PC-9 (cell line): ENCODE data around the gene MMP24. TPM values are rescaled to one million over a fixed set of nuclear protein-coding genes. Genes with fewer than 3 reads are reported as not detected.

Experiments used
- BruUV-seq: library from RNA; stranded (reverse); fragments of 400-500 nt; replicated peaks from 2 replicates; lab custom pipeline; 2021; lab: Mats Ljungman, UMichigan
- CTCF ChIA-PET: fragments of 300-600 bp; sonication (Branson Sonifier 250); formaldehyde crosslinking; loops from one replicate; lab custom pipeline; 2022; ENCODE audit warnings: antibody characterized with exemption; lab: Charles Lee
- POLR2A ChIA-PET: fragments of 300-600 bp; sonication (Branson Sonifier 250); formaldehyde crosslinking; loops from one replicate; lab custom pipeline; 2022; ENCODE audit warnings: antibody characterized with exemption; ENCODE audit not compliant: unreplicated experiment; lab: Charles Lee
- DNase-seq, 2 experiments: peaks; one replicate each; pipeline versions ENCODE4 v3.0.0 to v3.0.0-alpha.2; 2015 to 2022; ENCODE audit warnings: mixed read lengths in 1 of 2
- H2AFZ ChIP-seq: fragments of 200-600 bp; sonication (generic); 2 replicates; pipeline ENCODE4 v1.8.1; 2017; ENCODE audit warnings: antibody characterized with exemption
- H3F3A ChIP-seq: fragments of 200-600 bp; sonication (generic); 2 replicates; pipeline ENCODE4 v1.8.1; 2017; ENCODE audit warnings: antibody characterized with exemption, mild to moderate bottlenecking, low read depth; ENCODE audit not compliant: insufficient read depth
- H3K27ac ChIP-seq: fragments of 200-600 bp; sonication (generic); 2 replicates; pipeline ENCODE4 v1.6.1; 2016; ENCODE audit warnings: mixed run types
- H3K27me3 ChIP-seq: fragments of 200-600 bp; sonication (generic); 2 replicates; pipeline ENCODE4 v1.6.1; 2016; ENCODE audit warnings: low read depth, mixed run types; ENCODE audit not compliant: insufficient read depth
- H3K36me3 ChIP-seq: fragments of 200-600 bp; sonication (generic); 2 replicates; pipeline ENCODE4 v1.6.1; 2016; ENCODE audit warnings: low read depth, mixed run types
- H3K4me1 ChIP-seq: fragments of 200-600 bp; sonication (generic); replicated peaks from 2 replicates; pipeline ENCODE4 v1.6.1; 2016; ENCODE audit warnings: mixed run types; ENCODE audit not compliant: insufficient read depth
- H3K4me2 ChIP-seq: fragments of 200-600 bp; sonication (generic); 2 replicates; pipeline ENCODE4 v1.6.1; 2017; ENCODE audit warnings: mixed run types
- H3K4me3 ChIP-seq: fragments of 200-600 bp; sonication (generic); 2 replicates; pipeline ENCODE4 v1.6.1; 2016; ENCODE audit warnings: mixed run types
- H3K79me2 ChIP-seq: fragments of 200-600 bp; sonication (generic); 2 replicates; pipeline ENCODE4 v1.6.1; 2017; ENCODE audit warnings: low read depth, mixed run types
- H3K9me2 ChIP-seq: fragments of 200-600 bp; sonication (generic); 2 replicates; pipeline ENCODE4 v1.8.1; 2017; ENCODE audit warnings: mild to moderate bottlenecking; ENCODE audit not compliant: insufficient read depth
- H3K9me3 ChIP-seq: fragments of 200-600 bp; sonication (generic); 2 replicates; pipeline ENCODE4 v1.8.1; 2016; ENCODE audit warnings: low read depth; ENCODE audit not compliant: insufficient read depth
- H4K20me1 ChIP-seq: fragments of 200-600 bp; sonication (generic); 2 replicates; pipeline ENCODE4 v1.8.1; 2017; ENCODE audit not compliant: insufficient read depth
- EZH2 ChIP-seq: fragments of 200-600 bp; sonication (generic); IDR thresholded peaks from 2 replicates; pipeline ENCODE4 v1.8.0; 2017; ENCODE audit warnings: antibody characterized with exemption, low read depth
- intact Hi-C: fragments of 100-400 bp; cut with micrococcal nuclease; formaldehyde crosslinking; loops from one replicate; pipeline ENCODE4 v1.10.0; 2022; ENCODE audit not compliant: unreplicated experiment
- total RNA-seq: library from RNA; stranded (reverse); gene quantifications from 2 replicates; pipeline ENCODE4 v1.2.3, GENCODE V29; 2021
- TF ChIP-seq, protein P1 (sequence below): fragments of 200-600 bp; sonication (generic); conservative IDR thresholded peaks from 2 replicates; pipeline ENCODE4 v1.6.1; 2017; ENCODE audit warnings: mixed run types, antibody characterized with exemption, mild to moderate bottlenecking, moderate library complexity

The MMP24 gene
- total RNA-seq, 1 experiment from 2014 or later = 0.48 TPM

GRCh38 chr20:35206802-35207201 is 19.7 kb upstream of the MMP24 start:
- TF ChIP-seq EZH2 = no peak
- TF ChIP-seq, protein P1, sequence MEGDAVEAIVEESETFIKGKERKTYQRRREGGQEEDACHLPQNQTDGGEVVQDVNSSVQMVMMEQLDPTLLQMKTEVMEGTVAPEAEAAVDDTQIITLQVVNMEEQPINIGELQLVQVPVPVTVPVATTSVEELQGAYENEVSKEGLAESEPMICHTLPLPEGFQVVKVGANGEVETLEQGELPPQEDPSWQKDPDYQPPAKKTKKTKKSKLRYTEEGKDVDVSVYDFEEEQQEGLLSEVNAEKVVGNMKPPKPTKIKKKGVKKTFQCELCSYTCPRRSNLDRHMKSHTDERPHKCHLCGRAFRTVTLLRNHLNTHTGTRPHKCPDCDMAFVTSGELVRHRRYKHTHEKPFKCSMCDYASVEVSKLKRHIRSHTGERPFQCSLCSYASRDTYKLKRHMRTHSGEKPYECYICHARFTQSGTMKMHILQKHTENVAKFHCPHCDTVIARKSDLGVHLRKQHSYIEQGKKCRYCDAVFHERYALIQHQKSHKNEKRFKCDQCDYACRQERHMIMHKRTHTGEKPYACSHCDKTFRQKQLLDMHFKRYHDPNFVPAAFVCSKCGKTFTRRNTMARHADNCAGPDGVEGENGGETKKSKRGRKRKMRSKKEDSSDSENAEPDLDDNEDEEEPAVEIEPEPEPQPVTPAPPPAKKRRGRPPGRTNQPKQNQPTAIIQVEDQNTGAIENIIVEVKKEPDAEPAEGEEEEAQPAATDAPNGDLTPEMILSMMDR = no peak
- intact Hi-C loops = no loop called here
- no peaks in the 10 kb centered on the region for H4K20me1 ChIP-seq
- ChIA-PET POLR2A (no interaction called here), CTCF (interaction anchor here (1.3 kb wide), 1 partner anchor 111 kb away, joined by 7 read pairs; no protein-coding TSS in a partner anchor)
- H3K4me3 ChIP-seq = no peak overlapping the region
- no peaks in the 10 kb centered on the region for H3K9me2 ChIP-seq
- BruUV-seq = no TSS peak
- H3K9me3 ChIP-seq = no peaks in the 10 kb centered on the region; the same call in 1 of the 2 replicates
- no peak overlapping the region for H3K27ac ChIP-seq
- peaks cover 7% of the 10 kb centered on the region; the same call in 1 of the 2 replicates for H3F3A ChIP-seq
- no peaks in the 10 kb centered on the region for H3K27me3 ChIP-seq
- no peak overlapping the region for H2AFZ ChIP-seq
- no peaks in the 10 kb centered on the region for H3K36me3 ChIP-seq
- H3K79me2 ChIP-seq = no peaks in the 10 kb centered on the region
- DNase-seq = no peak
- H3K4me2 ChIP-seq = no peak overlapping the region
- no peaks in the 10 kb centered on the region for H3K4me1 ChIP-seq

DNA sequence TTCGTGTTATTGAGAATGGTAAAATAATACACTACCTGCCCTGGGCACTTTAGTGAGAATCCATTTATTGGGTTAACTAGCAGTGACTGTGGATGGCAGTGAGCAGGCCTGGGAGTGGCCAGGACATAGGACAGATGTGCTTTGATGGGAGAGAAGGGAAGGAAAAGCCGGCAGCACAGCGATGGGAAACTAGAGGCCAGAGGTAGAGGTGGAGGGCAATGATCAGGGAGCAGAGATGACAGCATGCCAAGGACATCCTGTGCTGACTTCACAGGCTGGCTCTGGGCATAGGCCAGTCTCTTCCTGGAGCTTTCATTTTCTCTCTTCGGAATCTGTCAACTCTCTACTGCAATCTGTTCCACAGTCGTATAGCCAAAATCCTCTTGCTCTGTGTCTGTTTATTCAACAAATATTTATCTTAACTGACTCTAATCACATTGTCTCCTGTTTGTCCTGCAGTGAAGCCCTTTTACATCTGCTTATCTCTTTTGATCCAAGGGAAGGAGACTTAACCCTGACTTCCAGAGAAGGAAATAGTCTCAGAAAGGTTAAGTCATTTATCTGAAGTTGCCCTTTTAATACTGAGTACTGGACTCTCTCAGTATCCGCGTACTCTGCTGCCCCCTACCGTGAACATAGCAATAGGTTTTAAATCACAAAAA is 18.4 kb upstream of the MMP24 start:
- H4K20me1 ChIP-seq = no peaks in the 10 kb centered on the region
- peaks cover 7% of the 10 kb centered on the region; the same call in 1 of the 2 replicates for H3F3A ChIP-seq
- H3K79me2 ChIP-seq = no peaks in the 10 kb centered on the region
- H3K4me3 ChIP-seq = no peak overlapping the region
- H3K9me2 ChIP-seq = no peaks in the 10 kb centered on the region
- H3K9me3 ChIP-seq = no peaks in the 10 kb centered on the region; the same call in 1 of the 2 replicates
- ChIA-PET POLR2A (interaction anchor here (0.6 kb wide), 1 partner anchor 113 kb away, joined by 4 read pairs; no protein-coding TSS in a partner anchor), CTCF (interaction anchor here (0.6 to 1.4 kb wide), 4 partner anchors 69 to 352 kb away, joined by 3 to 7 read pairs (median 4); no protein-coding TSS in a partner anchor)
- no peaks in the 10 kb centered on the region for H3K4me1 ChIP-seq
- no TSS peak for BruUV-seq
- no peak overlapping the region for H2AFZ ChIP-seq
- H3K4me2 ChIP-seq = no peak overlapping the region
- no peak for TF ChIP-seq EZH2
- TF ChIP-seq, protein P1 = peak; percentile 85
- intact Hi-C loops = loop anchor here (1.0 kb wide), 4 partner anchors 63 to 374 kb away; no protein-coding TSS in a partner anchor
- no peaks in the 10 kb centered on the region for H3K27me3 ChIP-seq
- peak; percentile 56 to 73 for DNase-seq
- H3K36me3 ChIP-seq = no peaks in the 10 kb centered on the region
- H3K27ac ChIP-seq = no peak overlapping the region

GRCh38 chr20:35215066-35215956 is 11.2 kb upstream of the MMP24 start:
- DNase-seq = peak; percentile 52 to 98
- ChIA-PET CTCF (interaction anchor here (0.5 to 1.5 kb wide), 4 partner anchors 9 to 71 kb away, joined by 3 to 4 read pairs (median 4); partner anchors contain the start of gene EDEM2), POLR2A (interaction anchor here (0.6 to 0.7 kb wide), 4 partner anchors 69 to 461 kb away, joined by 3 to 7 read pairs (median 6); partner anchors contain the start of gene CEP250)
- H3K9me3 ChIP-seq = no peaks in the 10 kb centered on the region; the same call in 1 of the 2 replicates
- BruUV-seq = TSS peak; percentile 36
- H4K20me1 ChIP-seq = no peaks in the 10 kb centered on the region
- H3K79me2 ChIP-seq = no peaks in the 10 kb centered on the region
- no peak overlapping the region for H3K4me3 ChIP-seq
- H3F3A ChIP-seq = peaks cover 19% of the 10 kb centered on the region
- no peaks in the 10 kb centered on the region for H3K36me3 ChIP-seq
- peak overlapping the region; percentile 58; the same call in 1 of the 2 replicates for H2AFZ ChIP-seq
- TF ChIP-seq EZH2 = no peak
- TF ChIP-seq, protein P1 = no peak
- peak overlapping the region; percentile 94 for H3K27ac ChIP-seq
- H3K27me3 ChIP-seq = no peaks in the 10 kb centered on the region
- 0 out of 2 replicates have a peak, but pooled peaks cover 5% of the 10 kb centered on the region for H3K9me2 ChIP-seq
- peak overlapping the region; percentile 48 for H3K4me2 ChIP-seq
- intact Hi-C loops = loop anchor here (1.0 kb wide), 1 partner anchor 48 kb away; no protein-coding TSS in a partner anchor
- peaks cover 28% of the 10 kb centered on the region for H3K4me1 ChIP-seq
